DND-41 (cell line): Measurements from ENCODE around the gene SFSWAP.

Source experiments
- EZH2 ChIP-seq: IDR thresholded peaks from 3 replicates; pipeline ENCODE4 v1.6.1; 2012; ENCODE audit warnings: borderline replicate concordance, low read depth, mild to moderate bottlenecking, moderate library complexity, low read length, inconsistent platforms; ENCODE audit not compliant: severe bottlenecking
- TF ChIP-seq, protein P1 (sequence below): IDR thresholded peaks from 2 replicates; pipeline ENCODE4 v1.5.1; 2012; ENCODE audit warnings: borderline replicate concordance, low read length, moderate library complexity, mild to moderate bottlenecking; ENCODE audit not compliant: poor library complexity, severe bottlenecking; ENCODE audit errors: extremely low read depth

GRCh38 chr12:131687346-131688125, 23.4 kb upstream of the SFSWAP start:
- TF ChIP-seq, protein P1, sequence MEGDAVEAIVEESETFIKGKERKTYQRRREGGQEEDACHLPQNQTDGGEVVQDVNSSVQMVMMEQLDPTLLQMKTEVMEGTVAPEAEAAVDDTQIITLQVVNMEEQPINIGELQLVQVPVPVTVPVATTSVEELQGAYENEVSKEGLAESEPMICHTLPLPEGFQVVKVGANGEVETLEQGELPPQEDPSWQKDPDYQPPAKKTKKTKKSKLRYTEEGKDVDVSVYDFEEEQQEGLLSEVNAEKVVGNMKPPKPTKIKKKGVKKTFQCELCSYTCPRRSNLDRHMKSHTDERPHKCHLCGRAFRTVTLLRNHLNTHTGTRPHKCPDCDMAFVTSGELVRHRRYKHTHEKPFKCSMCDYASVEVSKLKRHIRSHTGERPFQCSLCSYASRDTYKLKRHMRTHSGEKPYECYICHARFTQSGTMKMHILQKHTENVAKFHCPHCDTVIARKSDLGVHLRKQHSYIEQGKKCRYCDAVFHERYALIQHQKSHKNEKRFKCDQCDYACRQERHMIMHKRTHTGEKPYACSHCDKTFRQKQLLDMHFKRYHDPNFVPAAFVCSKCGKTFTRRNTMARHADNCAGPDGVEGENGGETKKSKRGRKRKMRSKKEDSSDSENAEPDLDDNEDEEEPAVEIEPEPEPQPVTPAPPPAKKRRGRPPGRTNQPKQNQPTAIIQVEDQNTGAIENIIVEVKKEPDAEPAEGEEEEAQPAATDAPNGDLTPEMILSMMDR = no peak
- no peak for TF ChIP-seq EZH2
